Osteoblast (primary cell): Measurements from ENCODE around the gene ZNF618. TPM values are rescaled to one million over a fixed set of nuclear protein-coding genes. Genes with fewer than 3 reads are reported as not detected.

Source experiments
- DNase-seq: peaks from one replicate; pipeline ENCODE4 v3.0.0; 2011; ENCODE audit warnings: low spot score, mixed read lengths; ENCODE audit not compliant: insufficient read length; ENCODE audit errors: missing footprints
- H2AFZ ChIP-seq: 2 replicates; pipeline ENCODE4 v1.6.0; 2011; ENCODE audit warnings: mild to moderate bottlenecking, low read length
- H3K27ac ChIP-seq: 2 replicates; pipeline ENCODE4 v1.5.1; 2011; ENCODE audit warnings: mild to moderate bottlenecking, low read depth, low read length, moderate library complexity
- H3K27me3 ChIP-seq: 2 replicates; pipeline ENCODE4 v1.6.0; 2012; ENCODE audit warnings: mild to moderate bottlenecking, control low read depth, inconsistent platforms, low read length, moderate library complexity; ENCODE audit not compliant: insufficient read depth
- H3K36me3 ChIP-seq: 2 replicates; pipeline ENCODE4 v1.5.1; 2011; ENCODE audit warnings: mild to moderate bottlenecking, low read length, control low read depth, moderate library complexity; ENCODE audit not compliant: insufficient read depth
- H3K4me1 ChIP-seq: 2 replicates; pipeline ENCODE4 v1.5.1; 2011; ENCODE audit warnings: mild to moderate bottlenecking, low read length, control low read depth, moderate library complexity; ENCODE audit not compliant: insufficient read depth
- H3K4me2 ChIP-seq: 2 replicates; pipeline ENCODE4 v1.6.0; 2011; ENCODE audit warnings: mild to moderate bottlenecking, low read length; ENCODE audit not compliant: insufficient read depth
- H3K4me3 ChIP-seq: fragments of 200-600 bp; sonication (generic); 3 replicates; pipeline ENCODE4 v1.5.1; 2012; ENCODE audit warnings: mild to moderate bottlenecking, low read length, inconsistent platforms; ENCODE audit not compliant: insufficient read depth
- H3K79me2 ChIP-seq: 2 replicates; pipeline ENCODE4 v1.6.0; 2012; ENCODE audit warnings: mild to moderate bottlenecking, low read length, control low read depth, inconsistent platforms; ENCODE audit not compliant: insufficient read depth
- H3K9me3 ChIP-seq: 2 replicates; pipeline ENCODE4 v1.5.1; 2011; ENCODE audit warnings: low read depth, low read length, control low read depth
- H4K20me1 ChIP-seq: 2 replicates; pipeline ENCODE4 v1.6.0; 2012; ENCODE audit warnings: mild to moderate bottlenecking, low read length, control low read depth; ENCODE audit not compliant: insufficient read depth
- total RNA-seq: library from RNA; depleted of rRNA; stranded (reverse); fragments of >200 nt; gene quantifications from 2 replicates; pipeline ENCODE4 v1.2.3, GENCODE V29; 2012
- TF ChIP-seq, protein P1 (sequence below): IDR thresholded peaks from 2 replicates; pipeline ENCODE4 v1.5.1; 2011; ENCODE audit warnings: mild to moderate bottlenecking, low read depth, low read length, moderate library complexity; ENCODE audit errors: extremely low read depth

Gene ZNF618
- total RNA-seq, 1 donor: 10.1 TPM

DNA sequence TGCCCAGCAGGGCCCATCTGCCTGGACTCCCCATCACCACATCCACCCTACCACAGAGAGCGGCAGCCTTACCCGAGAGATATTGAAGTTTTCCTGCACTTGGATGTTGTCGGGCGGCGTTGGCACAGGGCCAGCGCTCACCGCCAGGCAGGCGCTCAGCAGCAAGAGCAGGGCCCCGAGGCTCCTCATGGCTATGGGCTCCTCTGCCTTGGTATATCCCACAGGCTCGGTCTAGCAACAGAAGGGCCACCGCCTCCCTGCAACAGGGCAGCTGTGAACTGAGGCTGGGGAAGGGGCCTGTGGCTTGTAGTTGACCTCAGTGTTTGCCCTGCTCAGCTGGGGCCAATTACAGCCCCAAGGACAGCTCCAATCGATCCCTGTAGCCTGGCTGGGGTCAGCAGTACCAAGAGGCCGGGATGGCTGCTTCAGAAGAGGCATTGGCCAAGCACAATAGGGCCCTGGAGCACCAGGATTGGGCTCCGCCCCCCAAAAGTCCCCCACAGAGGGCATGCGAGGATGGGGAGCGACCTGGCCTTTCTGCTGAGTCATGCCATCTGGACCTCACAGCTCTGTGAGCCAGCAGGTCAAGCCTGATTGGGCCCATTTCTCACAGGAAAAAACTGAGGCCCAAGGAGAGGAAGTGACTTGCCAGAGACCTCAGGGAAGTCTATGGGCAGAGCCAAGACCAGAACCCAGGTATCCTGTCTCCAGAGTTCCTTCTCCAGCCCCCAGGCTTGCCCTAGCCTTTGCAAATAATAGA is 202.1 kb downstream of the ZNF618 start, which contains the start of gene AMBP:
Gene AMBP, minus strand, starts transcription at position 280 of the 760 bp plus-strand sequence. Its CDS starts 91 bp downstream, at position 189.
- no peaks in the 10 kb centered on the region for H3K9me3 ChIP-seq
- H4K20me1 ChIP-seq: no peaks in the 10 kb centered on the region
- H3K79me2 ChIP-seq: no peaks in the 10 kb centered on the region
- no peak within 1 kb of the TSS for H2AFZ ChIP-seq
- H3K36me3 ChIP-seq: no peaks in the 10 kb centered on the region
- no peaks in the 10 kb centered on the region for H3K4me1 ChIP-seq
- H3K4me2 ChIP-seq: no peak within 1 kb of the TSS
- TF ChIP-seq, protein P1, sequence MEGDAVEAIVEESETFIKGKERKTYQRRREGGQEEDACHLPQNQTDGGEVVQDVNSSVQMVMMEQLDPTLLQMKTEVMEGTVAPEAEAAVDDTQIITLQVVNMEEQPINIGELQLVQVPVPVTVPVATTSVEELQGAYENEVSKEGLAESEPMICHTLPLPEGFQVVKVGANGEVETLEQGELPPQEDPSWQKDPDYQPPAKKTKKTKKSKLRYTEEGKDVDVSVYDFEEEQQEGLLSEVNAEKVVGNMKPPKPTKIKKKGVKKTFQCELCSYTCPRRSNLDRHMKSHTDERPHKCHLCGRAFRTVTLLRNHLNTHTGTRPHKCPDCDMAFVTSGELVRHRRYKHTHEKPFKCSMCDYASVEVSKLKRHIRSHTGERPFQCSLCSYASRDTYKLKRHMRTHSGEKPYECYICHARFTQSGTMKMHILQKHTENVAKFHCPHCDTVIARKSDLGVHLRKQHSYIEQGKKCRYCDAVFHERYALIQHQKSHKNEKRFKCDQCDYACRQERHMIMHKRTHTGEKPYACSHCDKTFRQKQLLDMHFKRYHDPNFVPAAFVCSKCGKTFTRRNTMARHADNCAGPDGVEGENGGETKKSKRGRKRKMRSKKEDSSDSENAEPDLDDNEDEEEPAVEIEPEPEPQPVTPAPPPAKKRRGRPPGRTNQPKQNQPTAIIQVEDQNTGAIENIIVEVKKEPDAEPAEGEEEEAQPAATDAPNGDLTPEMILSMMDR: no peak
- DNase-seq: peak; percentile 21
- peaks cover 35% of the 10 kb centered on the region for H3K27me3 ChIP-seq
- no peak within 1 kb of the TSS for H3K27ac ChIP-seq
- no peak within 1 kb of the TSS for H3K4me3 ChIP-seq

DNA sequence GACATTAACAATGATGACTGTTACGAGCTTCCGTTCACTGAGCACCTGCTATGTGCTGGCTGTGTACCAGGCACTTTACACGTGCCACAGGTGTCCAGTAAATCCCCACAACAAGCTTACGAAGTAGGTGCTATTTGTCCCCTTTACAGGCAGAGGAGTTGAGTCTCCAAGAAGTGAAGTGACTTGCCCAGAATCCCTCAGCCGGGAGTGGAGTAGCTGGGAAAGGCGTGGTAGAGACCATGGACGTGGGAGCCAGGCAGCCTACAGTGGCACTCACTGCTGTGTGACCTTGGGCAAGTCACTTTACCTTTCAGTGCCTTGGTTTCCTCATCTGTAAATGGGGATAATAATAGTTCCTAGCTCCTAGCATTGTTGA is 202.7 kb downstream of the ZNF618 start:
- DNase-seq: peak; percentile 13
- Histone ChIP-seq H3K4me1 (no peaks in the 10 kb centered on the region), H3K4me2 (no peak overlapping the region), H3K79me2 (no peaks in the 10 kb centered on the region), H3K36me3 (no peaks in the 10 kb centered on the region), H3K27me3 (peaks cover 35% of the 10 kb centered on the region), H4K20me1 (no peaks in the 10 kb centered on the region), H3K27ac (no peak overlapping the region), H3K9me3 (no peaks in the 10 kb centered on the region), H2AFZ (no peak overlapping the region), H3K4me3 (no peak overlapping the region)
- TF ChIP-seq, protein P1: no peak

DNA sequence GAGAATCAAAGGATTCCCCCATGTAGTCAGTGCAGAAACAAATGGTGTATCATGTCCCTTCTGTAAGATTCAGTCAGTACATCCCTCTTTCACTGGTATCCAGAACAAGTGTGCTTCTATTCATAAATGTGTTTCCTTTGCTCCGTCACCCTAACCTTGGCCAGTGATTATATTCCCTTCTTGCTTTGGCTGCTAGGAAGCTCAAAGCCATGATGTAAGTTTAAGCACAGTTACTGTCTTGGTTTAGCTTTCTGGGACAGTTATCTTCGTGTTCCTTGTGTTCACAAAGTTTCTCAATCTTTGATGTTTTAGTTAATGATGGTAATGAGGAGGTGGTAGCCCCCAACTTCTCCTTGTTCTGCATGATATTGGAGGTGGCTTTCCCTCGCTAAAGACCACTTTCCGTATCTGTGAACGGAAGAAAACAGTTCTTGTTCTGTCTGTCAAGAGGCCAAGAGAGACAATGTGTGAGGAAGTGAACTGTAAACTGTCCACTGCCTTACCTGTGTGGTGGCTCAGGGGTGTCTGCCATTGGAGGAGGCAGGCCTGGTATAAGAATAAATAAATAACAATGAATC is 204.2 kb downstream of the ZNF618 start:
- Histone ChIP-seq H3K4me1 (no peaks in the 10 kb centered on the region), H3K4me2 (no peak overlapping the region), H3K9me3 (no peaks in the 10 kb centered on the region), H3K27me3 (peaks cover 22% of the 10 kb centered on the region), H3K4me3 (no peak overlapping the region), H4K20me1 (no peaks in the 10 kb centered on the region), H2AFZ (no peak overlapping the region), H3K36me3 (no peaks in the 10 kb centered on the region), H3K79me2 (no peaks in the 10 kb centered on the region), H3K27ac (no peak overlapping the region)
- TF ChIP-seq, protein P1: no peak
- DNase-seq: no peak

DNA sequence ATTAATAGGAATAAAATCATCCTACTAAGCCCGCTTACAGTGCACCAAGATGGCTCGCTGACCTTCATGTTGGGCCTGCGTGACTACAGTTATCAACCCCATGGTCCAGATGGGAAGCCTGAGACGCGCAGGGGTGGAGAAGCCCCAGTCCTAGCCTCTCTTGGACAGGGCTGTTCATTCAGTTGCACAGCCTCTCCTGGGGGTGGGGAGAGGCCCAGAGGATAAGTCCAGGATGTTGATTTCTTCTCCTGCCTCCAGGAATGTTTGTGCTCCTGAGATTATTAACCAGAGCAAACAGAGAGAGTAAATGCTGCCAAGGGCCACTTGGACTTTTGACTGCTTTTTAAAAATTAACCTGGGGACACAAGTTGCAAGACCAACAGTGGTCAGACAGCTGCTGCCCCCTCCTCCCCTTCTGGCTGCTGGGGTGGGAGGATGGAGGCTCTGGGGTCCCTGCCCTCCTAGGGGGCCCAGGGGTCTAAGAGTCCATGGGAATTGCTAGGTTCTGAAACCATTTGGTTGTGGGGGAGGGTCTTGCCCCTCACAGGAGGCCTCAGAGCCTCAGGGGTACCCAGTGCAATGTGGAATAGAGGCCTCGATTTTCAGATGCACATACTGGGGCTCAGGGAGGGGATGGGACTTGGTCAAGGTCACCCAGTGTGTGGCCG is 204.8 kb downstream of the ZNF618 start:
- H3K27me3 ChIP-seq: peaks cover 18% of the 10 kb centered on the region
- H3K9me3 ChIP-seq: no peaks in the 10 kb centered on the region
- H3K4me1 ChIP-seq: no peaks in the 10 kb centered on the region
- H3K27ac ChIP-seq: no peak overlapping the region
- no peaks in the 10 kb centered on the region for H3K79me2 ChIP-seq
- H2AFZ ChIP-seq: no peak overlapping the region
- no peak overlapping the region for H3K4me2 ChIP-seq
- DNase-seq: peak; percentile 58
- no peaks in the 10 kb centered on the region for H4K20me1 ChIP-seq
- TF ChIP-seq, protein P1: no peak
- H3K36me3 ChIP-seq: no peaks in the 10 kb centered on the region
- H3K4me3 ChIP-seq: no peak overlapping the region
